Heart left ventricle (tissue), 13 donors: ENCODE measurements around the gene ZNF607.
A peak's percentile ranks its signal among the peaks of the same experiment; 100 is the strongest.

Source experiments
- POLR2A ChIP-seq, 2 donors: fragments of 450-650 bp; IDR thresholded peaks; one replicate each; pipeline ENCODE4 v1.6.1; 2017; ENCODE audit warnings: antibody characterized with exemption in 2 of 2, mild to moderate bottlenecking in 2 of 2, moderate library complexity in 2 of 2
- TF ChIP-seq, protein P1 (sequence below), 12 donors: fragments of 200-600 bp; sonication (generic) in 4 of 12; IDR thresholded peaks; one replicate each; pipeline versions ENCODE4 v1.5.0 to v1.8.0; 2018 to 2022; ENCODE audit warnings: antibody characterized with exemption in 12 of 12, mild to moderate bottlenecking in 5 of 12
- donor health status: ischemic (EF 13 %, LVEDD 7.1; RV severe dilation, severe dysfunction).
- donor health status: DM: no; HTN: yes; CAD: no.
- donor health status: DM: no; HTN: no; CAD: no.
- donor health status: ischemic (EF 25% LVEDD 6.9; RV normal size, moderate dysfunction).
- donor health status: ischemic (EF 25% LVEDD 5.7; RV mildly dilated, moderate dysfunction).
- donor health status: ischemic (EF 35%, LVEDD 5.7; RV mildly dilated, moderate dysfunction).
- donor health status: nonischemic (EF 11% LVEDD 7.7; RV severe dilation, severe dysfunction).
- donor health status: DM: yes; HTN: yes; CAD: no.
- donor health status: PGD.
- donor health status: ischemic (EF 29% LVEDD 5.4; RV normal size, mild dysfunction).
- donor health status: nonischemic (EF 23%, LVEDD 6.1; RV moderate dilation, normal function).

- TF ChIP-seq, protein P1, sequence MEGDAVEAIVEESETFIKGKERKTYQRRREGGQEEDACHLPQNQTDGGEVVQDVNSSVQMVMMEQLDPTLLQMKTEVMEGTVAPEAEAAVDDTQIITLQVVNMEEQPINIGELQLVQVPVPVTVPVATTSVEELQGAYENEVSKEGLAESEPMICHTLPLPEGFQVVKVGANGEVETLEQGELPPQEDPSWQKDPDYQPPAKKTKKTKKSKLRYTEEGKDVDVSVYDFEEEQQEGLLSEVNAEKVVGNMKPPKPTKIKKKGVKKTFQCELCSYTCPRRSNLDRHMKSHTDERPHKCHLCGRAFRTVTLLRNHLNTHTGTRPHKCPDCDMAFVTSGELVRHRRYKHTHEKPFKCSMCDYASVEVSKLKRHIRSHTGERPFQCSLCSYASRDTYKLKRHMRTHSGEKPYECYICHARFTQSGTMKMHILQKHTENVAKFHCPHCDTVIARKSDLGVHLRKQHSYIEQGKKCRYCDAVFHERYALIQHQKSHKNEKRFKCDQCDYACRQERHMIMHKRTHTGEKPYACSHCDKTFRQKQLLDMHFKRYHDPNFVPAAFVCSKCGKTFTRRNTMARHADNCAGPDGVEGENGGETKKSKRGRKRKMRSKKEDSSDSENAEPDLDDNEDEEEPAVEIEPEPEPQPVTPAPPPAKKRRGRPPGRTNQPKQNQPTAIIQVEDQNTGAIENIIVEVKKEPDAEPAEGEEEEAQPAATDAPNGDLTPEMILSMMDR (IDR thresholded peaks at IDR 0.05): peak in 5 of 12 donors; percentile 18 to 37 (median 32)
- peak in 1 of 2 donors; percentile 64 for TF ChIP-seq POLR2A (IDR thresholded peaks at IDR 0.05)
Measured at GRCh38 chr19:37691881-37692504, 27.6 kb downstream of the ZNF607 start.
